SJCRH30 (cell line): ENCODE data around the gene RPS18. TPM values are rescaled to one million over a fixed set of nuclear protein-coding genes. Genes with fewer than 3 reads are reported as not detected.
"Not testable (repeated sequence)": the region's sequence is repeated elsewhere in the genome, so short reads cannot be mapped to it uniquely, and the experiment has no call there.

Experiments used
- DNase-seq, 2 experiments: peaks; one replicate each; pipeline ENCODE4 v3.0.0-alpha.2; 2015 to 2020
- H3K27ac ChIP-seq: fragments of 250-450 bp; sonication (Bioruptor Pico); 2 replicates; pipeline ENCODE4 v1.5.1; 2020; ENCODE audit warnings: mild to moderate bottlenecking, moderate library complexity
- H3K27me3 ChIP-seq: fragments of 250-450 bp; sonication (Bioruptor Pico); 2 replicates; pipeline ENCODE4 v1.5.1; 2020; ENCODE audit warnings: mild to moderate bottlenecking, moderate library complexity
- H3K36me3 ChIP-seq: fragments of 250-450 bp; sonication (Bioruptor Pico); 2 replicates; pipeline ENCODE4 v1.5.1; 2020; ENCODE audit warnings: mild to moderate bottlenecking, moderate library complexity
- H3K4me1 ChIP-seq: fragments of 250-450 bp; sonication (Bioruptor Pico); 2 replicates; pipeline ENCODE4 v1.5.1; 2020; ENCODE audit warnings: mild to moderate bottlenecking, moderate library complexity
- H3K4me3 ChIP-seq: fragments of 250-450 bp; sonication (Bioruptor Pico); 2 replicates; pipeline ENCODE4 v1.5.1; 2020; ENCODE audit warnings: mild to moderate bottlenecking, moderate library complexity
- H3K9me3 ChIP-seq: fragments of 250-450 bp; sonication (Bioruptor Pico); replicated peaks from 2 replicates; pipeline ENCODE4 v1.5.1; 2020; ENCODE audit warnings: mild to moderate bottlenecking, moderate library complexity
- total RNA-seq: library from RNA; depleted of rRNA; stranded (reverse); fragments of >200 nt; shearing (Covaris generic); gene quantifications from 2 replicates; pipeline ENCODE4 v1.2.3, GENCODE V29; 2014

Gene RPS18
- total RNA-seq, 1 experiment from 2014 or later: 5,924 TPM

DNA sequence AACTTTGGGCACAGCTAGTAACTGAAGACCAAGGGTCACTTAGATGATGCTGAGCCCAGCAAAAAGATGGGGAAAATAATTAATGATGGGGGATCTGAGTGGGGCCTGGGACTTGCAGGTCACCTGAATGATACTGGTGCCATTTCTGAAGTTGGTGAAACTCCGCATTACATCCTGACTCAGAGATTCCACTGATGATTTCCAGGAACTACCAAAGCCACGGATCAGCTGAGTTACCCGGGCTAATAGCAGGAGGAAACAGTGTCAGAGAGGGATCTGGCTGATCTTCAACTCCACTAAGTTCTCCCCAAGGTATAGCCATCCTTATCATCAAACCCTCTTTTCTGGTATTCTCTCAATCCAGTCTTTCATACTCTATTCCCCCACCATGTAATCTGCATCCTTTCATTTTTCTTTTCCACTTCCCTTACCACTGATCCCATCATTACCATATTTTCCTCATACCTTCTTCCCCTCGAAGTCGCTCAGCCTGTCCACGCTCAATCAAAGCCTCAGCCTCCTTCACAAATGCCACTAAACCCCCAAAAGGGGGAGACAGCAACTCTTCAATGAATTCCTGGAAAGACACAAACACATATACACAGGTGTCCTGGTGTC lies 20.4 kb upstream of the RPS18 start:
- no peaks in the 10 kb centered on the region; the same call in 1 of the 2 replicates for H3K4me1 ChIP-seq
- H3K36me3 ChIP-seq: no peaks in the 10 kb centered on the region
- H3K4me3 ChIP-seq: no peak overlapping the region
- no peak overlapping the region for H3K27ac ChIP-seq
- no peaks in the 10 kb centered on the region for H3K9me3 ChIP-seq
- H3K27me3 ChIP-seq: no peaks in the 10 kb centered on the region
- DNase-seq: no peak

DNA sequence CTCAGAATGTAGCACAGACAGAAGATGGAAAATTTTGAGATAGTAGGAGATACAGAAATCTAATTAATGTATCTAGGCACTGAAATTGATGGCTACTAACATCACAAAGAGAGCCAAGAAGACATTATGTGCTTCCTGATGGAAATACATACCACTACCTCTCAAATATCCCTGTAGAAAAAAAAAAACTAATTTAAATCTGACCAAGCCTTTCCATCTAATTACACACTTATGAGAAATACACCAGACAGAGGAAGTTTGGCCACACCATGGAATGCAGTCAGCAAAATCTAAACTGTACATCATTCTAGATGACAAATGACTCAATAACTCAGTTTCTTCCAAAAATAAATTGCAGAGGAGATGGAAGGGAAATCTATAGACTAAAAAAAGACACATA lies 19.1 kb upstream of the RPS18 start:
- no peak overlapping the region for H3K4me3 ChIP-seq
- DNase-seq: no peak
- H3K4me1 ChIP-seq: no peaks in the 10 kb centered on the region; the same call in 1 of the 2 replicates
- no peaks in the 10 kb centered on the region for H3K9me3 ChIP-seq
- no peaks in the 10 kb centered on the region for H3K27me3 ChIP-seq
- H3K36me3 ChIP-seq: peaks cover 7% of the 10 kb centered on the region; the same call in 1 of the 2 replicates
- H3K27ac ChIP-seq: no peak overlapping the region

DNA sequence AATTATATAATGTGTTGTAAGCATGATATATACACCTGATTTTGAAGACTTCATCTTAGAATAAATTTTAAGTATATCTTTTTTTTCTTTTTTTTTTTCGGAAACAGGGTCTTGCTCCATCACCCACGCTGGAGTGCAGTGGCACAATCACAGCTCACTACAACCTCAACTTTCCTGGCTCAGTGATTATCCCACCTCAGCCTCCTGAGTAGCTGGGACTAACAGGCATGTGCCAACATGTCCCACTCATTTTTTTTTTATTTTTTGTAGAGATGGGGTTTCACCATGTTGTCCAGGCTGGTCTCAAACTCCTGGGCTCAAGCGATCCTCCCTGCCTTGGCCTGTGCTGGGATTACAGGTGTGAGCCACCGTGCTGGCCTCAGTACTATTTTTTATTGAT lies 17.3 kb upstream of the RPS18 start:
- H3K4me1 ChIP-seq: no peaks in the 10 kb centered on the region
- no peak for DNase-seq
- H3K27ac ChIP-seq: no peak overlapping the region
- no peaks in the 10 kb centered on the region for H3K9me3 ChIP-seq
- no peak overlapping the region for H3K4me3 ChIP-seq
- no peaks in the 10 kb centered on the region for H3K27me3 ChIP-seq
- peaks cover 8% of the 10 kb centered on the region; the same call in 1 of the 2 replicates for H3K36me3 ChIP-seq

DNA sequence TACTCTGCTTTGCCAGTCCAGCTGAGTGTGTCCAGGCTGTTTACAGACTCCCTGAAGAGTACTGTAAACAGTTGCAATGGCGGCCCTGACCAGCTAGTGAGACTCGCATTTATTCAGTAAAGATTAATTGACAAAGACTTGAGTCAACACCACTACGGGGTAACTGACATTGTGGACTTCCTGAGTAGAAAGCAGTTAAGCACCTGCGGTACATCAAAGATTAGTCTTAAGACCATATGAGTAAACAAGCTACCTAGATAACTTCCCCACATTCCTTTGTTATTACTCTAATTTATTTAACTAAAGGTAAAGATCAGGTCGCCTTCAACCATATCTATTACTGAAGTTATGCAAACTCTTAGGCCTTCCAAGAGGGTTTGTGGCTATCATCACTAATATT lies 12.8 kb upstream of the RPS18 start:
- no peak overlapping the region for H3K27ac ChIP-seq
- H3K9me3 ChIP-seq: no peaks in the 10 kb centered on the region
- peaks cover 17% of the 10 kb centered on the region; the same call in 1 of the 2 replicates for H3K36me3 ChIP-seq
- no peak overlapping the region for H3K4me3 ChIP-seq
- no peaks in the 10 kb centered on the region for H3K27me3 ChIP-seq
- DNase-seq: no peak
- no peaks in the 10 kb centered on the region for H3K4me1 ChIP-seq

DNA sequence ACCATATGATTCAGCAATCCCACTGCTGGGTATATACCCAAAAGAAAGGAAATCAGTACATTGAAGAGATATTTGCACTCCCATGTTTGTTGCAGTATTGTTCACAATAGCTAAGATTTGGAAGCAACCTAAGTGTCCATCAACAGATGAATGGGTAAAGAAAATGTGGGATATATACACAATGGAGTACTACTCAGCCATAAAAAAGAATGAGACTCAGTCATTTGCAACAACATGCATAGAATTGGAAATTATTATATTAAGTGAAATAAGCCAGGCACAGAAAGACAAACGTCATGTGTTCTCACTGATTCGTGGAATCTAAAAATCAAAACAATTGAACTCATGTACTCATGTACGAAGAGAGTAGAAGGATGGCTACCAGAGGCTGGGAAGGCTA lies 9.4 kb upstream of the RPS18 start:
- H3K4me3 ChIP-seq, DNase-seq, H3K27me3 ChIP-seq, H3K4me1 ChIP-seq, H3K27ac ChIP-seq, H3K9me3 ChIP-seq: not testable (repeated sequence)
- H3K36me3 ChIP-seq: peaks cover 16% of the 10 kb centered on the region; the same call in 1 of the 2 replicates

DNA sequence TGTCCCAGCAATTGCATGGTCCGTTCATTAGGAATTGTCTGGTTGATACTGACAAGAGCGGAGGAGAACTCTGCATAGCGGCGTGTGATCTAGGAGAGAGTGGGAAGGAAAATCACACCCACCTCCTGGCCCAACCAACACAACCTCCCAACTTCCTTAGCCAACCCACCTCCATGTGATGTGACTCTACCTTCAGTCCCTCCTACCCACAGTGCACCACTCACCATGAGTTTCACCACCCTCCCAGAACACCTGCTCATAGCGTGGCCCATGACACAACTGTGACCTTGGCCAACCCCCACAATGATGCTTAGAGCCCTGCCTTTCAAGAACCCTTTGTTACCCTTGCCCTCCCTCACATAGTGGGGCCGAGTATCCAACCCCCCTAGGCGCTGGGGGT lies 7.9 kb upstream of the RPS18 start:
- H3K4me1 ChIP-seq: no peaks in the 10 kb centered on the region
- peaks cover 13% of the 10 kb centered on the region; the same call in 1 of the 2 replicates for H3K36me3 ChIP-seq
- no peaks in the 10 kb centered on the region for H3K9me3 ChIP-seq
- no peak for DNase-seq
- H3K27ac ChIP-seq: no peak overlapping the region
- H3K27me3 ChIP-seq: no peaks in the 10 kb centered on the region
- H3K4me3 ChIP-seq: no peak overlapping the region

DNA sequence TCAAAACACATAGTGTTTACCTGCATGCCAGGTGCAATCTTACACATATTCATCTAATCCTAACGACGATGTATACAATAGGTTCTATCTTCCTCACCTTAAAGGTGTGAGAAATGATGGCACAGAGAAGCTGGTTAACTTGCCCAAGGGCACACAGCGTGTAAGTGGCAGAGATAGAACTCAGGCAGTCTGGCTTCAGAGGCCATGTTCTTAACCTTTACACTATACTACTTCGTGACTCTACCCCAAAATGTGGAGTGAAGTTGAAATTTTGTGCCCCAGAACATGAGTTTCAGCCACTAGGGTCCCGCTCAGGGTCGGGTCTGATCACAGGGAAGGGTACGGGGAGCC lies 783 bp upstream of the RPS18 start:
- Histone ChIP-seq H3K27me3 (no peaks in the 10 kb centered on the region), H3K4me3 (peak overlapping the region; percentile 72), H3K36me3 (peaks cover 40% of the 10 kb centered on the region), H3K4me1 (peaks cover 7% of the 10 kb centered on the region), H3K9me3 (no peaks in the 10 kb centered on the region), H3K27ac (peak overlapping the region; percentile 84)
- no peak for DNase-seq

DNA sequence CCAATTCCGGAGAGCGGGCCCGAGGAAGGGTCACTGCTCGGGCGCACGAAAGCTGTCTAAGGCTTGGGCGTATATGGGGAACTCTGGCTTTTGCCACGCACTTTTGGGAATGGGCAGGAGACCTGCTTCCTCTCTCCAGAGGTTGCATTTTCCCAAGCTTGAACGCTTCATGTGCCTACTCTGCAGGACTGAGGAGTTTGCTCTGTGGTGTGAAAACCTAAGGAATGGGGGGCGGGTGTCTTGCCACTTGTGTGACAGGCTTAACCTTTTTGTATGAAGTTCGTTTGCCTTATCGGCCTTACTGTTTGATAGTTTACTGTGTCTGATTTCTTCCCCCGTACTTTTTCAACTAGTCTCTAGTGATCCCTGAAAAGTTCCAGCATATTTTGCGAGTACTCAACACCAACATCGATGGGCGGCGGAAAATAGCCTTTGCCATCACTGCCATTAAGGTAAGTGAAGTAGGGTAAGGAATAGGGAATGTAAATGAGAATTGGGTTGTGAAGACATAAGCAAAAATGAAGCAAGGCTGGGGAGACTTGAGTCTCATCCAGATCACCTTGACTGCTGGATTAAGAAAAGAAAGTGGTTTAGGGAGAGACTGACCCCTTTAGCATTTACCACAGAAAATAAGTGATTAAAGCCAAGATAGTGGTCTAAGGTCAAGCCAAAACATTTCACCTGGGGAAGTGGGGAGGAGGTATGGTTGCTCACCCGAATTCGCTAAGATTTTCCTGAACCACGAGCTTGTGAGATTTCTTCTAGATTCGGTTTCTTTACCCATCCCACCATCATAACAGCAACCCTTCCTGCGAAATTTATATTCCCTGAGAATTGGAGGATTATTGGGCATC lies 627 bp downstream of the RPS18 start:
- H3K27me3 ChIP-seq: no peaks in the 10 kb centered on the region
- DNase-seq: no peak
- peaks cover 48% of the 10 kb centered on the region for H3K36me3 ChIP-seq
- H3K9me3 ChIP-seq: no peaks in the 10 kb centered on the region
- peaks cover 7% of the 10 kb centered on the region for H3K4me1 ChIP-seq
- H3K4me3 ChIP-seq: peak overlapping the region; percentile 72
- H3K27ac ChIP-seq: peak overlapping the region; percentile 84

DNA sequence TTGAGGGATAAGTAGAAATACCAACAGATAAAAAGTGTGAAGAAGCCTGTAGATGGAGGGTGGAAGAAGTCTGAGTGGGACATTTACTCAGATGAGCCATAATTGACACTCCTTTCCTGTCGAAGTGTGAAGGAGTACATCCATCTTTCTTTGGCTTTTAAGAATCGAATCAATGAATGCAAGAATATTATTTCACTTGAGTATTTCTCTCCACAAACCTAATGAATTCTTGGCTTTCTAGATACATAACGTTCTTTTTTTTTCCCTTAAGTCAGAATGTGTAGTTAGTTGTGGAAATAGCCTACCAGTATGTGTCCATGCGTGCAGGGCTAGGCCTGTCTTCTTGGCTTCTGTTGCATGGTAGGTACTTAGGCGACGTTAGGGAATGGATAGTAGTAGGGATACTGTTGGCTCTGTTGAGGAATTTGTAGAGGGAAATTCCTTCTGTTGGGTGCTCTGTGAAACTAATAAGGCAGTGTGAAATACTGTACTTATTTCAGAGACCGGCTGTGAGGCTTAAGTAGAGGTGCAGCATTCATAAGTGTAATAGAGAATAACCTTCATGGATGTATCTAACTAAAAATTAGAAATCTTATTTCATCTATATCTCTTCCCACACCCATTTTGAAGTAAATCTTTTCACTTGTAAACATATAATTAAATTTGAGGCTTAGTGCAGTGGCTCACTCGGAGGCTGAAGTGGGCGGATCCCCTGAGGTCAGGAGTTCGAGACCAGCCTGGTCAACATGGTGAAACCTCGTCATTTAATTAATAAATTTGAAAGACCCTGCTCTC lies 1.5 kb downstream of the RPS18 start:
- Histone ChIP-seq H3K4me3 (peak overlapping the region; percentile 72), H3K27ac (peak overlapping the region; percentile 84), H3K27me3 (no peaks in the 10 kb centered on the region), H3K4me1 (peaks cover 7% of the 10 kb centered on the region), H3K36me3 (peaks cover 52% of the 10 kb centered on the region), H3K9me3 (no peaks in the 10 kb centered on the region)
- DNase-seq: no peak

DNA sequence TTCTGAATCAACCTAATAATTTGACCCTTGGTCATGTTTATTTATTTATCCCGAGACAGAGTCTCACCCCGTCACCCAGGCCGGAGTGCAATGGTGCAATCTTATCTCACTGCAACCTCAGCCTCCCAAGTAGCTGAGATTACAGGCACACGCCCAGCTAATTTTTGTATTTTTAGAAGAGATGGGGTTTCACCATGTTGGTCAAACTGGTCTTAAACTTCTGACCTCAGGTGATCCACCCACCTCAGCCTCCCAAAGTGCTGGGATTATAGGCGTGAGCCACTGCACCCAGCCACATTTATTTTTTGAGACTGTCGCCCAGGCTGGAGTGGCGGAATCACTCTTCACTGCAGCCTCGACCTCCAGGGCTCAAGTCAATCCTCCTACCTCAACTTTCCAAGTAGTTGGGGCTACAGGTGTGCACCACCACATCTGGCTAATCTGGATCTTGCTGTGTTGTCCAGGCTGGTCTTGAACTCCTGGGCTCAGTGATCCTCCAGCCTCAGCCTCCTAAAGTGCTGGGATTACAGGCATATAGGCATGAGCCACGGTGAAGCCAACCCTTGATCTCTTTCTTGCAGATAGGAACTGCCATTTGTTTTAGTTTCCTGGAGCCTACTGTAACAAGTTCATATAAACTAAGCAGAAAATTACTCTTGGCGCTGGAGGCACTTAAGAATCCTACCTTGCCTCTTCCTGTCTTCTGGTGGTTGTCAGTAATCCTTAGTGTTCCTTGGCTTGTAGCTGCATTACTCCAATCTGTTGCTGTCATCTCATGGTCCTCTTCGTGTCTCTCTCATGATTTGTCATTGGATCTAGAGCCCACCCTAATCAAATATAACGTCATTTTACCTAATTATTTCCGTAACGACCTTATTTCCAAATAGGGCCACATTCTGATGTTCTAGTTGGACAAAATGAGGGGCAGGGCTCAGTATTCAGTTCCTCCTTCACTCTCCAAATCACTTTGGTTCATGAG lies 2.3 kb downstream of the RPS18 start:
- DNase-seq: no peak
- Histone ChIP-seq H3K27me3 (no peaks in the 10 kb centered on the region), H3K9me3 (no peaks in the 10 kb centered on the region), H3K36me3 (peaks cover 54% of the 10 kb centered on the region), H3K27ac (no peak overlapping the region), H3K4me3 (peak overlapping the region; percentile 72; the same call in 1 of the 2 replicates), H3K4me1 (peaks cover 7% of the 10 kb centered on the region)

DNA sequence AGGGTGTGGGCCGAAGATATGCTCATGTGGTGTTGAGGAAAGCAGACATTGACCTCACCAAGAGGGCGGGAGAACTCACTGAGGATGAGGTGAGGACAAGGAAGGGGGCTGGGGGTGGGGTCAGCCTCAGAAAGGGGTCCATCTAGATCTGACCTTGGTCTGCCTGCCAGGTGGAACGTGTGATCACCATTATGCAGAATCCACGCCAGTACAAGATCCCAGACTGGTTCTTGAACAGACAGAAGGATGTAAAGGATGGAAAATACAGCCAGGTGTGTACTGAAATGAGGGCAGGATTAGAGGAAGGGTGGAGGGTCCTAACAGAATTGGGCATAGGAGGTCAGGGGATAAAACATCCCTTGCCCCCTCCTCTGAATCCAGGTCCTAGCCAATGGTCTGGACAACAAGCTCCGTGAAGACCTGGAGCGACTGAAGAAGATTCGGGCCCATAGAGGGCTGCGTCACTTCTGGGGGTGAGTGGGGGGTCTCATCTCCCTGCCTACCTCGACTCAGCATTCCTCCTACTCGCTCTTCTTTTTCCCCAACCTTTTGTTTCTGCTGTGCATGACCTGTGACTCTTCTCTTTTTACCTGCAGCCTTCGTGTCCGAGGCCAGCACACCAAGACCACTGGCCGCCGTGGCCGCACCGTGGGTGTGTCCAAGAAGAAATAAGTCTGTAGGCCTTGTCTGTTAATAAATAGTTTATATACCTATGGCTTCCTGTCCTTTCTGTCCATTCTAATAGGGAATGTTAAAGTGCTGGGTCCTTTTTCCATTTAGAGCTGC lies 4.1 kb downstream of the RPS18 start:
- H3K36me3 ChIP-seq: peaks cover 61% of the 10 kb centered on the region
- H3K4me3 ChIP-seq, H3K4me1 ChIP-seq, H3K27ac ChIP-seq, H3K27me3 ChIP-seq, DNase-seq, H3K9me3 ChIP-seq: not testable (repeated sequence)

DNA sequence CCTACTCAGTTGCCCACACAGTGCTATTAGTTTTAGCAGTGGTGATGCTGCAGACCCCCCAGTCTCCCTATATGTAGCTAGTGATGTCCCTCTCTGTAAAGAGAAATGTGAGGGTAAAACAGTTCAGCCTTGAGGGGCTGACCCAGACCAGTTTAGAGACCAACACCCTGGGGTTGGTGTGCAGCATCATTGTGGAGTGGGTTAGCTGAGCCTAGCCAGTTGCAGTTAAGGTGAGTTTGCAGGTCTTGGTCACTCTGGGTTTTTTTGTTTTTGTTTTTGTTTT lies 4.6 kb downstream of the RPS18 start:
- no peak overlapping the region for H3K4me3 ChIP-seq
- no peak for DNase-seq
- peaks cover 7% of the 10 kb centered on the region for H3K4me1 ChIP-seq
- H3K9me3 ChIP-seq: no peaks in the 10 kb centered on the region
- H3K36me3 ChIP-seq: peaks cover 61% of the 10 kb centered on the region
- H3K27me3 ChIP-seq: no peaks in the 10 kb centered on the region
- H3K27ac ChIP-seq: no peak overlapping the region

DNA sequence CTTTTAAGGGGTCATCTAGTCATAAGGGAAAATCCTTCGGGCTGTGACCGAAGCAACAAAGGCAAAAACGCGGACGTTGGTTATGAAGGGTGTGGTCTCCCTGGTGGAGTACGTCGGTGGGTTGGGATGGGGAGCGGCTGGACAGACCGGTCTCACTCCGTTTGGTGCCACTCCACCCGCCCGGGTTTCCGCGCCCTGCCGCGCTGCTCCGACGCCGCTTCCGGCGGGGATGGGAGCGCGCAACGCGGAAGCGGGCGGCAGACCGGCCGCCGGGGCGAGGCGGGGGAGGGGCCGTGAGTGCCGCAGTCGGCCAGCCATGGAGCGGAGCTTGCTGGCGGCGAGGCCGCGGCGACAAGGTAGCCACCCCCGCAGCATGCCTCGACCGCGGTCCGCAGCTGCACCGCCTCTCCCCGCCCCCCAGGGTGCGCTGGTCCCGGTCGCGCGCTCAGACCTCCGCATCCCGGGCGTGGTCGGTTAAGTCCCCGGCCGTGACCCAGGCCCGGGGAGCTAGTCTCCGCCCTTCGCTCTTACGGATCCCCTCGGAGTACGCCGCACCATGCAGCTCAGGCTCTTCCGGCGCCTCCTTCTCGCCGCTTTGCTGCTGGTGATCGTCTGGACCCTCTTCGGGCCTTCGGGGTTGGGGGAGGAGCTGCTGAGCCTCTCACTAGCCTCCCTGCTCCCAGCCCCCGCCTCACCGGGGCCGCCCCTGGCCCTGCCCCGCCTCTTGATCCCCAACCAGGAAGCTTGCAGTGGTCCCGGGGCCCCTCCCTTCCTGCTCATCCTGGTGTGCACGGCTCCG lies 5.2 kb downstream of the RPS18 start, which contains the start of gene B3GALT4:
Gene B3GALT4 (plus strand): TSS at position 260 of the 799 bp plus-strand sequence. CDS start 297 bp downstream, at position 557.
- peak; percentile 42 to 43 for DNase-seq
- H3K9me3 ChIP-seq: no peaks in the 10 kb centered on the region
- no peak within 1 kb of the TSS for H3K27ac ChIP-seq
- H3K4me3 ChIP-seq: no peak within 1 kb of the TSS
- H3K27me3 ChIP-seq: no peaks in the 10 kb centered on the region
- H3K4me1 ChIP-seq: peaks cover 7% of the 10 kb centered on the region
- peaks cover 61% of the 10 kb centered on the region for H3K36me3 ChIP-seq
